Activated T-cell treated with anti-CD3 and anti-CD28 coated beads for 48 hours (primary cell): ENCODE results near the gene FAM72B.
"Not testable (repeated sequence)": the region's sequence is repeated elsewhere in the genome, so short reads cannot be mapped to it uniquely, and the experiment has no call there.

ENCODE experiments used
- DNase-seq: peaks from one replicate; pipeline ENCODE4 v3.0.0-alpha.2; 2020; ENCODE audit warnings: low read depth

The FAM72B gene

DNA sequence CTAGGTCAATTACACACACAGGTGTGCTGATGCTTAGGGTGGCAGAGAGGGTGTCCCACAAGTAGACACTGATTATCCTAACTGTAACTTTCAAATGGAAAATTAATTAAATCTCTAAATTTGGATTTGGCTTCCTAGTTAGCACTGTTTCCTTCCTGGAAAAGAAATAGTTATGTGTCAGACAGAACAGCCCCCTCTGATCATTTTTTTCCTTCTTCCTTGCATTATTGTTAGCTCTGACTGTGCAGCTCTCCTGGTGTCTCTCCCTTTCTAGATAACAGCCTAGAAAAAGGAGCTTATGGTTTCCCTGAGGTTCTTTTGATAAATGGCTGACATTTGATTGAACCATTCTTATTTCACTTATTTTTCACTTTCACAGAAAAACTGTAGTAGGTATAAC, 31.4 kb downstream of the FAM72B start:
- DNase-seq, result not testable (repeated sequence)

- DNase-seq, result not testable (repeated sequence)
These were observed 32.8 kb downstream of the FAM72B start for GRCh38 chr1:121151294-121151693.

DNA sequence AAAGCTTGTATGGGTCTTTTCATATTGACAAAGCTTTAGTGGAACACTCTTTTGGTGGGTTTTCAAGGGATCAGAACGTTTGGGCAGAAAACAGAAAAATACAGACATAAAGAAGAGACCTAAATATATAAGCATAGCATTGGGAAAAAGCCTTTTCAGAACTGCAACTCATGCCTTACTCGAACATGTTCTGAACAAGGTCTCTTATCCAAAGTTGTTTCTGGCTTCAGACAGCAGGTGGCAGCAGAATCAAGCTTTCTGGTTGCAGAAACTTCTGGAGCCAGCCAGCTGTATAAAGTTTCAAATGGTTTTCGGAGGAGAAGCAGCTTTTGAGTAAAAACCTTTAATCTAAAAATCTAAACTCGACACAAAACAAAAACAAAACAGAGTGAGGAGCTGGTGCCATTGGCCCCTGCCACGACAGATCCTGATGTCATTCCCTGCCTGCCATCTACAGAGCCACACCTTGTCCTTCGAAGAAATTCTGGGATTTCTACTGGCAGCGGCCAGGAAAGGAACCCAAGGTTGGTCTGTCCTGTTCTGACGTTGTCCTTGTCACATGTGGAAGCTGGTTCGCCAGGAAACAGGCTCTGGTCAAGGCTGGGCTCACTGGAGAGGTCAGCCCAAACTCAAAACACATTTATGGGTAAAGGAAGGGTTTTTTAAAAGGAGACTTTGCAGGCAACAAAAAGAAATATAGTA, 35.5 kb downstream of the FAM72B start:
- DNase-seq, result not testable (repeated sequence)

GRCh38 chr1:121140393-121140792, 43.7 kb downstream of the FAM72B start:
- not testable (repeated sequence) for DNase-seq

GRCh38 chr1:121131494-121131893, 52.6 kb downstream of the FAM72B start:
- not testable (repeated sequence) for DNase-seq

- not testable (repeated sequence) for DNase-seq
These were observed 65.7 kb downstream of the FAM72B start for GRCh38 chr1:121118480-121118824.
